ENCODE measurements around the gene SLC36A4. TPM values are rescaled to one million over a fixed set of nuclear protein-coding genes. Genes with fewer than 3 reads are reported as not detected.

The SLC36A4 gene
- total RNA-seq, 4 donors from 2014 or later: 5.7 to 16.6 (median 9.4) TPM

GRCh38 chr11:93196816-93197379, 893 bp downstream of the SLC36A4 start:
- Histone ChIP-seq H3K36me3 (no peaks in the 10 kb centered on the region), H3K4me3 (peak overlapping the region; percentile 57 to 82 (median 66)), H3K4me1 (peaks cover 0 to 17% (median 5%) of the 10 kb centered on the region in 3 donors), H3K27ac (peak overlapping the region; percentile 85 to 98 (median 94)), H3K9me3 (no peaks in the 10 kb centered on the region), H3K27me3 (no peaks in the 10 kb centered on the region)
- TF ChIP-seq CTCF (IDR thresholded peaks at IDR 0.05) (peak in 5 of 6 experiments; percentile 6 to 54 (median 26)), POLR2A (IDR thresholded peaks at IDR 0.05) (no peak)
- no peak for DNase-seq
- WGBS, 2 donors: 6 to 7% methylated on average over 13 of the region's 13 CpGs
- intact Hi-C loops (cut with DNase I): no loop called here

GRCh38 chr11:93194673-93195291, 3.0 kb downstream of the SLC36A4 start:
- intact Hi-C loops (cut with DNase I): no loop called here
- Histone ChIP-seq H3K36me3 (no peaks in the 10 kb centered on the region), H3K4me1 (peaks cover 0 to 17% (median 5%) of the 10 kb centered on the region in 3 donors), H3K4me3 (no peak overlapping the region), H3K9me3 (no peaks in the 10 kb centered on the region), H3K27ac (no peak overlapping the region), H3K27me3 (no peaks in the 10 kb centered on the region)
- no peak for DNase-seq
- no peak for TF ChIP-seq POLR2A (IDR thresholded peaks at IDR 0.05)
- no peak for TF ChIP-seq CTCF (IDR thresholded peaks at IDR 0.05)
- 84 to 100% methylated on average over 1 of the region's 1 CpG for WGBS, 2 donors

GRCh38 chr11:93193731-93194130, 4.1 kb downstream of the SLC36A4 start:
- 56% methylated on average over 2 of the region's 2 CpGs for WGBS, 2 donors
- TF ChIP-seq CTCF (IDR thresholded peaks at IDR 0.05) (no peak), POLR2A (IDR thresholded peaks at IDR 0.05) (no peak)
- no peak for DNase-seq
- Histone ChIP-seq H3K4me3 (no peak overlapping the region), H3K9me3 (peaks cover 0 to 2% (median 0%) of the 10 kb centered on the region in 3 donors), H3K27ac (no peak overlapping the region), H3K4me1 (peaks cover 0 to 16% (median 5%) of the 10 kb centered on the region in 3 donors), H3K36me3 (no peaks in the 10 kb centered on the region), H3K27me3 (no peaks in the 10 kb centered on the region)
- intact Hi-C loops (cut with DNase I): no loop called here

GRCh38 chr11:93192163-93192562, 5.6 kb downstream of the SLC36A4 start:
- Histone ChIP-seq H3K36me3 (peaks cover 0 to 8% (median 0%) of the 10 kb centered on the region in 3 donors), H3K9me3 (peaks cover 0 to 11% (median 7%) of the 10 kb centered on the region in 3 donors), H3K27me3 (no peaks in the 10 kb centered on the region), H3K4me3 (no peak overlapping the region), H3K27ac (no peak overlapping the region), H3K4me1 (peaks cover 0 to 11% (median 5%) of the 10 kb centered on the region in 3 donors)
- no peak for TF ChIP-seq CTCF (IDR thresholded peaks at IDR 0.05)
- no peak for TF ChIP-seq POLR2A (IDR thresholded peaks at IDR 0.05)
- intact Hi-C loops (cut with DNase I): no loop called here
- WGBS, 2 donors: 89 to 90% methylated on average over 5 of the region's 5 CpGs
- no peak for DNase-seq

- no peaks in the 10 kb centered on the region for H3K27me3 ChIP-seq
- no peak for DNase-seq
- H3K36me3 ChIP-seq: peaks cover 0 to 20% (median 0%) of the 10 kb centered on the region in 3 donors
- no peaks in the 10 kb centered on the region for H3K4me1 ChIP-seq
- TF ChIP-seq CTCF (IDR thresholded peaks at IDR 0.05): no peak
- no peak for TF ChIP-seq POLR2A (IDR thresholded peaks at IDR 0.05)
- intact Hi-C loops (cut with DNase I): no loop called here
- no peak overlapping the region for H3K4me3 ChIP-seq
- WGBS, 2 donors: 98 to 100% methylated on average over 1 of the region's 1 CpG
- H3K9me3 ChIP-seq: peaks cover 0 to 14% (median 12%) of the 10 kb centered on the region in 3 donors
- H3K27ac ChIP-seq: no peak overlapping the region
Measured at GRCh38 chr11:93189462-93189861, 8.3 kb downstream of the SLC36A4 start.

Data from esophagus squamous epithelium (tissue), 5 donors.